B cell (primary cell): ENCODE results near the gene SLC26A1.

ENCODE experiments used
- CTCF ChIP-seq: fragments of 200-600 bp; IDR thresholded peaks from one replicate; pipeline ENCODE4 v1.8.0; 2022; ENCODE audit warnings: antibody characterized with exemption, mild to moderate bottlenecking
- EZH2 ChIP-seq: IDR thresholded peaks from 2 replicates; pipeline ENCODE4 v1.6.1; 2012; ENCODE audit warnings: borderline replicate concordance, low read depth, mild to moderate bottlenecking, moderate library complexity, low read length; ENCODE audit not compliant: insufficient read depth, poor library complexity, severe bottlenecking

- no peak for TF ChIP-seq CTCF
- no peak for TF ChIP-seq EZH2
Measured at GRCh38 chr4:962231-963208, 30.7 kb downstream of the SLC26A1 start.
